HG03378 (cell line): ENCODE data around the gene KCNMA1.

Source experiments
- ATAC-seq: cut with Tn5 transposase; IDR thresholded peaks from one replicate; pipeline ENCODE4 v1.9.1; 2021; ENCODE audit warnings: mild to moderate bottlenecking, moderate library complexity; ENCODE audit not compliant: unreplicated experiment

Gene KCNMA1

GRCh38 chr10:77494756-77495541, 142.7 kb downstream of the KCNMA1 start:
- ATAC-seq, result peak; percentile 36

DNA sequence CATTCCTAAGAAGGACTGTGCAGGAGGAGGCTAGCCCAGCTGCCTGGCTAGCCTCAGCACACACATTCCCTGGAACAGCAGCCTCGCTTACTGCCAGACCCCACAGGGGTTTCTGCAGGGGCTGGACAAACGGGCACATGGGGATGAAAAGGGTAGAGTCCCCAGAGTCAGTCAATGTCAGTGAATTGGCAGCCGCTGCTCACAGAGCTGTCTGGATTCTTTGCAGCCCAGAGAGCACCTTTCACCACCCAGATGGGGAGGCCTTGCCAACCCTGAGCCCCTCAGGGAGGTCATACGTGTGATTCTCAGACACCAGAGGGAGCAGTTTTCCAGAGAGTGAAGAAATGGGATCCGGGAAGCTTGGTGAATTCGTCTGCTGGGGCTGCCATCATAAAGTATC, 143.3 kb downstream of the KCNMA1 start:
- ATAC-seq, result no peak

DNA sequence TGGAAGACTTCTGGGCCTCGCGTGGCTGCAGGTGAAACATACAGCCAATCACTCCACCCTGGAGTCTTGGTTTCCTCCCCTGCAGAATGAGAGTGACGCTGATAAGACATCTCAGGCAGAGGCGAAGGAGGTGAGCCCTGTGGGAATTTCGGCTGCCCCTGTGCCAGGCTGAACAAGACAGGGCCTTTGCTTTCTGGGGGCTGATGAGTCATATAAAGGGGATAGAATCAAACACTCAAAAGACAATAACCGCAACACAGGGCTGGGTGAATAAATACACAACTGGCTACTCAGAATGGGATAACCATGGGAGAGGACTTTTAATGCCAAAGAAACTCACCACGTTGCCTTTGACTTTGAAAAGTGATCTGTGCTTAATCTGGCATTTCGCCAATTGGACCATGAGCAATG, 143.8 kb downstream of the KCNMA1 start:
- peak; percentile 32 for ATAC-seq

- peak; percentile 24 for ATAC-seq
Measured at GRCh38 chr10:77493239-77493806, 144.3 kb downstream of the KCNMA1 start.

GRCh38 chr10:77492368-77492994, 145.1 kb downstream of the KCNMA1 start:
- ATAC-seq, result no peak

- ATAC-seq, result no peak
Measured at GRCh38 chr10:77490534-77491314, 146.9 kb downstream of the KCNMA1 start.

GRCh38 chr10:77486517-77486916, 151.1 kb downstream of the KCNMA1 start:
- ATAC-seq, result no peak

GRCh38 chr10:77485847-77486246, 151.8 kb downstream of the KCNMA1 start:
- ATAC-seq, result no peak

- ATAC-seq, result no peak
Measured at GRCh38 chr10:77482072-77482471, 155.5 kb downstream of the KCNMA1 start.

DNA sequence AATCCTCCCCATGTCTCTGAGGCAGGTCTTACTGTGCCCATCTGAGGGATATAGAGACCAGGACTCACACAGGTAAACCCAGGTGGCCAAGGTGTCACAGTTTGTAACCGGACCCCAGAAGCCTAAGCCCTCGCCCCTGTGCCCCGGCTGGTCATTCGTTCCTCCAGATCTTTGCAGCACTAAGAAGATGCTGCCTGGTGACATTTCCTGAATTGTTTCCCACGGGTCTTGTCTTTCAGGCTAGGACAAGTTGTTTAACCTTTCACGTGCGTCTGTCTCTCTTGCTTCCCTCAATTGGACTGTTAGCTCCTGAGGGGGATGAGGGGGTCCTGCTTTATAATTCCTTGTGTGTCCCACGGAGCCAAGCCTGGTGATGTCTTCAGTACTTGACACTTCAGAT, 158.0 kb downstream of the KCNMA1 start:
- no peak for ATAC-seq

- no peak for ATAC-seq
Measured at GRCh38 chr10:77478962-77479359, 158.6 kb downstream of the KCNMA1 start.

GRCh38 chr10:77478247-77478961, 159.2 kb downstream of the KCNMA1 start:
- ATAC-seq, result no peak

- ATAC-seq, result no peak
Measured at GRCh38 chr10:77475522-77475921, 162.1 kb downstream of the KCNMA1 start.

GRCh38 chr10:77474939-77475338, 162.7 kb downstream of the KCNMA1 start:
- ATAC-seq, result no peak

- ATAC-seq, result no peak
Measured at GRCh38 chr10:77474386-77474785, 163.2 kb downstream of the KCNMA1 start.

GRCh38 chr10:77472146-77472545, 165.5 kb downstream of the KCNMA1 start:
- ATAC-seq, result no peak

- ATAC-seq, result no peak
Measured at GRCh38 chr10:77471069-77471536, 166.5 kb downstream of the KCNMA1 start.

DNA sequence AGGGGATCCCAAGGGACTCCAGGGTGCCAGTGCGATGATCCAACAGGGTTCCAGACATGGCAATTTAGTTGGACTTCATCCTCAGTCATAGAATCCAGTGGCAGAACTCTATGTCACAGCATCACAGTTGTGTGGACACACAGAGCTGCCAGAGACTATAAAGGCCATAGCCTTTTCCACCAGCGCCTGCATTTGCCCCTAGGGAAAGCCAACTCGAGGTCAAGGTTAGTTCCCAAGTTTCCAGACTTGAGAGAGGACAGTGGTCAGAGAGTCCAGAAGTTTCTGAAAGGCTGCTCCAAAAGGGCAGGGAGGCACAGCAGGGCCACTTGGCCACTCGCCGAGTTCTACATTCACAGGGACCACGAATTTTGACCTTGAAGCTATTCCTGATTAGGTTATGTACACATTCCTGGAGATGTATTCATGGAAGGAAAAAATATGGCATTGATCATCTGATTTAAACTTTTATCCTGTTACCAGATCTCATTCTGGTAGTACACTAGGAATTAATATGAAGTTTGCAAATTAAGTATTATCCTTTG, 170.1 kb downstream of the KCNMA1 start:
- ATAC-seq, result no peak

GRCh38 chr10:77463967-77464745, 173.5 kb downstream of the KCNMA1 start:
- no peak for ATAC-seq

GRCh38 chr10:77463499-77463898, 174.1 kb downstream of the KCNMA1 start:
- ATAC-seq, result no peak
